ENCODE results near the gene DAB2IP.

DAB2IP gene

GRCh38 chr9:121707477-121708424 lies 56.3 kb downstream of the DAB2IP start:
- DNase-seq: no peak

DNA sequence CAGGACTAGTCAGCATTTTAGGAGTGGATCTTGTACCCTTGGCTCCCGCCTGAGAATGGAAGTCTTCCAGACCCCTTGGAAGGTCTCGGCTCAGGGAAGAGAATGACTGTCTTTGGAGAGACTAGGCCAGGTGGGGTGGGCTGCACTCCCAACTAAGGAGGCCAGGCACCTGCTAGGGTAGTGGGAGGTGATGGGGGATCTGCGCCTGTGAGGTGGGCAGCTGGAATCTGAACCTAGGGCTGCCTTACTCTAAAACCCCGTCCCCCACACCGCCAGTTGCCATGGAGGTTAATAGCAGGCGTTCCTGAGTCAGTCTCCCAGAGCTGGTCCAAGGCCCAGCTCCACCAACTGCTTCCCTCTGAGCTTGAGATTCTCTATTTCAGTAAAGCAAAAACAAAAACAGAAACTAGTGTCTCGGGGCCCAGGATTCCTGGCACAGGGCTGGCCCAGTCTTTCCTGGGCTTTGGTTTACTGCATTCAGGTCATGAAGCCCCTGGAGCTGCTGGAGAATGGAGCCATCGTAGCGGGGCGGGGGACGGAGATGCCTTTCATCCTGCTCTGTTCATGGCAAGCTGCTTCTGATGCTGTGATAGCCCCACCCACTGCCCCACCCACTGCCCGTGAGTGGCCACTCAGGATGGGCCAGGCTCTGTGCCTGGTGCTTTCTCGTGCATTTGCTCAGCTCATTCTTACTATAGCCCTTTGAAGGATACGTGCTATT lies 57.5 kb downstream of the DAB2IP start:
- no peak for DNase-seq

DNA sequence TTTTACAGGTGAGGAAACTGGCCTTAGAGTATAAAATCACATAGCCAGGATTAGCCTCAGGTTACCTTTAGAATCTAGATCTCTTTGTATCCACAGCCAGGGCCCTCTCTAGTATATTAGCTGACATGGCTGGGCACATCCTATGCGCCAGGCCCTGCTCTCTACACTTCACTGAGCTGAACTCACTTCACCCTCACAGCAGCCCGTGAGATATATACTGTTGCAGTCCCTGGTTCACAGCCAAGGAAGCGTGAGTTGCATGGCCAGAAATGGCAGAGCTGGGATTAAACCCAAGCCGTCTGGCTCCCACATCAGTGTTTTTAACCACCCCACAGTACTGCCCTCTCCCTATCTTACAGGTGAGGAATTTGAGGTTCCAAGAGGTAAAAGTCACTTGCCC lies 58.4 kb downstream of the DAB2IP start:
- peak; percentile 29 for DNase-seq

DNA sequence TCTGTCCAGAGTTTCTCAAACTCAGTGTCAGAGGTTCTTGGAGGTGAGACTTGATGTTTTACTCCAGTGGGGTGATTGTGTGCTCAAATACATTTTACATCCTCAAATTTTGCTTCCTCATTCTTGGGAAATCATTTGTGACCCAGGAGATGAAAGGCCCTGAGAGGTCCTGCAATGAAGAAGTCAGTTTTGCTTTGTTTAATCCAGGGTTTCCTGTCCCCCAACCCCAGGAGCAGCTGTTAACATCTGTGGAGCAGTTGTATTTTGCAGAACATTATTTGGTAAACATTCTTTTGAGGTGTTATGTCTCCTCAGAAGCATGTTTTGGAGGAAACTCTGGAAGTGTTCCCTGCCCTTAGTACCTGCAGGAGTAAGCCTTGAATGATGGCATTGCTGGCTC lies 59.8 kb downstream of the DAB2IP start:
- no peak for DNase-seq

DNA sequence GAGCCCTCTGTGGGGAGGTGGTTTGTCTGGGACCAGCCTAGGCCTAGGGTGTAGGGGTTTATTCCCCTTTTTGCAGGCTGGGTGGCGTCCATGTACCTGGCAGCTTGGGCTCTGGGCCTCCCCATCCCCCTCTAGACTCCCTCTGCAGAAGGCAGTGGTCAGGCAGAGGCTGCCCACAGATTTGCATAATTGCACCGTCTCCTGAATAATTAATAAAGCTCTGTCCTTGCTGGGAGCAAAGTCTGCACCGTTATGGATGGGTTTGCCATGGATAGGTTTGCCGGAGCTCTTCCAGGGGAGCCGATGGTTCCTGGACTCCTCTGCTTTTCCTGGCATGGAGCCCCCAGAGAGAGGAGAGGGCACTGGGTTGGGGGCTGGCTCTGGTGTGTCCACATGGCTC lies 60.4 kb downstream of the DAB2IP start:
- DNase-seq: no peak

DNA sequence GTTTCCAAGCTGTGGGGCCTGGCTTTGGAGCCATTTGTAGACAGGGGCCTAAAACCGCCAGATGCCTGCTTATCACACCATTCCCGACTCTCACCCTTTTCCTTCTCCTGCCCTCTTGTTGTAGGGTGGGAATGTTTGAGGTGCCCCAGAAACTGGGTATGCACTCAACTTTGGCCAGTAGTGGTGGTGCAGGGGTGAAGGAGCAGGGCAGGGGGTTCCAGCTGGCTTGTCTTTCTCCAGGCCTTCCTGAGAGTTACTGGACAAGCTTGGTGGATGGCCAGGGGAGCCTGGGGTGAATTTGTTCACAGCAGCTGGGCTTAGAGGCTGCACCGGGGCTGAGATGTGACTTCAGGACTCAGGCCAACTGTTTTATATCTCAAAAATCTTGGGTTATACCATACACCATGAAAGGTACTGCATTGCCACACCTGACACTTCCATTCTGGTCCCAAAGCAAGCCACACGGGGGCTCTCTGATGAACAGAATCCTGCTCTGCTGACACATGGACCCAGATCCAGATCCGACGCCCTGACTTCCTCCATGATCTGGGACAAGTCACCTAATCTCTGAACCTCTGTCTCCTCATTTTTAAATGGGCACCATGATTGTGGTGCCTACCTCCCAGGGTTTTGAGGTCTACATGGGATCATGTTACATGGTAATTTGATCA lies 62.1 kb downstream of the DAB2IP start:
- DNase-seq: no peak

DNA sequence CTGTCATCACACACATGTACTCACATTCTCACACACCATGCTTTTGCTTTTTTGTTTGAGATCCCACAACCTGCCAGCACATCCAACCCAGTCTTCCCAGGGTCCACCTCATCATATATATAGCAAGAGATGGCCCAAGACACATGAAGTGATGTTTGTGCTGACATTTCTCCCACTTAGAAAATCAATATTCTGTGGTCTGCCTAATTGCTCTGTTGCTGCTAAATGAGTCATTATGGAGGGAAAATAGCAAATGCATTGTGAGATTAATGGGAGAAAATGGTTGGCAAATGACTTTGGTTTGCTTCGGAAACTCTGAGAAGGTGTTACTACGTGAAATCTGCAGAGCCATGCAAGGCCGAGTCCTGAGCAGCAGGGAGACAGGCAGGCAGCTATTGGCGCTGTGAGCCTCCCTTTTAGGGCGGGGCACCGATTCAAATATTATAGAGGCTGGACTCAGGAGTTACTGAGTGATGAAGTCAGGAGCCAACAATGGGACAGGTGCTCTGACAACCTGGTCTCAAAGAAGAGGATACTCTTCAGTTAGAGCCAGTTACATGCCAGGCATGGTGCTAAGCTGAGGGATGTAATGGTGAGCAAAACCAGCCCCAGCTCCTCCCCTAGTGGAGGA lies 62.8 kb downstream of the DAB2IP start:
- DNase-seq: no peak

DNA sequence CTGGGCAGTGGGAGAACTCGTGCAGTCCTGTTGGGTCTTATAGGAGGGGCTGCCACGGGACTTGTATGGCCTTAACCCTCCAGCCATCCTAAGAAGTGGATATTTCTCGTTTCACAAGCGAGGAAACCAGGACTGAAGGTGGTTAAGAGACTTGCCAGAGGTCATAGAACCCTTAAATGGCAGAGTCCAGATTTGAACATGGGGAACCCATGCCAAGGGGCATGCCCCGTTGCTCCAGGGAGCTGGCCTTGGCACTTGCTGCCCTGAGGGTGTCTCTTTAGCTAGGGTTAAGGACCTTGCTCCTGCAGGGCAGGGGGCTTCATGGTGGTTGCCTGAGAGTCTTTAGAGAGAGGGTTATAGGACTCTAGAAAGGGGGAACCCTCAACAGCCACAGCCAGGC lies 63.4 kb downstream of the DAB2IP start:
- no peak for DNase-seq

DNA sequence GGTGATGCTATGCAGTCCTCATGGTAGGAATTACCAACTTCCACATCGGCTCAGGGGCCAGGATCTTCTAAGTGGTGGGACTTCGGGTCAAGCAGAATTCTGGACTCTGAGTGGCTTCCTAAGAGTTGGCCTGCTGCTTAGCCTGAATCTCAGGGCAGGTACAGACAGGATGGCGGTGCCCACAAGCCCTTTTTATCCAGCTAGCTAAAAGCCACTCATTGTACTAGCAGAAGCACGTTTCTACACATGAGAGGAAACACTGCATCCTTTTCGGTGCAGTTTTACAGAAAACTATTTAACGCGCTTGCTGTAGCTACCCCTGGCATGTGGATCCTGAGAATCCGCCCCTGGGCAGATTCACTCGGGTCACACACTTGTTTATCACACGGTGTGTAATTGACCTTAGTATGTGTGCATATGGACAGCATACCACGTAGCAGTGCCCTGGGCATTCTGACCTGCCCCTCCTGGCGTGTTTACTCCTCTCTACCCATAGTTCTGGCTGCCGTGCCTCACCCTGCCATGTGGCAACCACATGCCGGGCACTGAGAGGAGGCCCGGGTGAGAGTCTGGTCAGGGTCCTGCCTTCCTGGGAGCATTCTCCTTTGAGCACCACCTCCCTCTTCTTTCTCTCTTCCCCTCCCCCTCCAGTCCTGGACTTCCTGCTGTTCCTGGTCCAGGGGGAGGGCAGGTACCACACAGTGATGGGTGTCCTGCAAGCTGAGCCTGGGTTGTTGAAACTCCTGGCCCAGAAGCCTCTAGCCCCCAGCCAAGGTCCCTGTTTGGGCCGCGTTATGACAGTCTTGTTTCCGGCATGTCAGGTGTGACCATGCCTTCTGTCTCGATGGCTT lies 65.9 kb downstream of the DAB2IP start:
- no peak for DNase-seq

GRCh38 chr9:121718084-121718483 lies 66.7 kb downstream of the DAB2IP start:
- DNase-seq: peak; percentile 74

DNA sequence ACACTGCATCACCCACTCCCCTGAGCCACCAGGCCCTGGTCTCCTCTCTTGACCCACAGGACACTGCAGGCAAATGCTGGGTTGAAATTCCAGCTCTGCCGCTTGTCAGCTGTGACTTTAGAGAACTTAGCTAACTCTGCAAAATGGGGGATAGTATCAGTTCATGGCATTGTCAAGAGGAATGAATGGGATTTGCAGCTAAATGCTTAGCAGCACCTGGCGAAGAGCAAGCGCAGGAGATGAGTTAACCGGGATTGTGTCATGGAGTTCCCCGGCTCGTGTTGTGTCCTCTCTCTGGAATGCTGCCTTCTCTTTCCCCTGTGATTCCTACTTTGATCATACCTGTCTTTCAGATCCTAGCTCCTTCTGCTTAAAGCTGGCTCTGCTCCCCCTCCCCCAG lies 67.1 kb downstream of the DAB2IP start:
- DNase-seq: no peak

- no peak for DNase-seq
Measured at GRCh38 chr9:121720311-121721057, 69.0 kb downstream of the DAB2IP start.

- no peak for DNase-seq
Measured at GRCh38 chr9:121721058-121721350, 69.6 kb downstream of the DAB2IP start.

DNA sequence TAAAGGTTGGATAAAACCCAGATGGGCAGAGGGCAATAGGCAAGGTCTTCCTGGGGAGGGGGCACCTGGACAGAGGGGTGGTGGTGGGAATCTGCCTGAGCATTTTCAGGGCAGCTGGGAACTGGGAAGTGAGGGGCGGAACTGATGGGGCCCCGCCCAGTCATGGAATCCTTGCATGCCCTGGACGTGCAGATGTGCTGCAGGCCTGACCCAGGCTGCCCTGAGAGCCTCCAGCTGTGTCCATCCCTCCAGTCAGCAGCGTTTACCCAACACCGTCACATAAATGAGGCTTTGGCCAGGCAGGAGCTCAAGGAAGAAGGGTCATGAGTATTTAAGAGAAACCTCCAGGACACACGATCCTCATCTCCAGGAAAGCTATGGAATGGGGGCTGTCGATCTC lies 70.3 kb downstream of the DAB2IP start:
- DNase-seq: no peak

- DNase-seq: no peak
Measured at GRCh38 chr9:121725008-121725775, 73.8 kb downstream of the DAB2IP start.

GRCh38 chr9:121727295-121728020 lies 76.0 kb downstream of the DAB2IP start:
- no peak for DNase-seq

DNA sequence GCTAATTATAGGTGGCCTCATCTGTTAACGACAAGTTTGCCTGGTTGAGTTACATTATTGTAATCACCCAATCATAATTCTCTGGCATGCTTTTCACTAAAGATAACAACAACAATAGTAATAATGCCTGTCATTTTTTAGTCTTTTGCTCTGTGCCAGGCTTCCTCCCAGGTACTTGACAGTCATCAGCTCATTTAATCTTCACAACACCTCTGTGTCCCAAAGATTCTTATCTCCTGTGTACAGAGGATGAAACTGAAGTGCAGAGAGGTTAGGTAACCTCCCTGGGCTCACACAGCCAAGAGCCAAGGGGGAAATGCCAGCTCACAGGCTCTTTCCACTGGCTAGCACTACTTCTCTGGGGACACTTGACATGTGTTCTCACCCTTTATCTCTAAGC lies 77.5 kb downstream of the DAB2IP start:
- DNase-seq: no peak

DNA sequence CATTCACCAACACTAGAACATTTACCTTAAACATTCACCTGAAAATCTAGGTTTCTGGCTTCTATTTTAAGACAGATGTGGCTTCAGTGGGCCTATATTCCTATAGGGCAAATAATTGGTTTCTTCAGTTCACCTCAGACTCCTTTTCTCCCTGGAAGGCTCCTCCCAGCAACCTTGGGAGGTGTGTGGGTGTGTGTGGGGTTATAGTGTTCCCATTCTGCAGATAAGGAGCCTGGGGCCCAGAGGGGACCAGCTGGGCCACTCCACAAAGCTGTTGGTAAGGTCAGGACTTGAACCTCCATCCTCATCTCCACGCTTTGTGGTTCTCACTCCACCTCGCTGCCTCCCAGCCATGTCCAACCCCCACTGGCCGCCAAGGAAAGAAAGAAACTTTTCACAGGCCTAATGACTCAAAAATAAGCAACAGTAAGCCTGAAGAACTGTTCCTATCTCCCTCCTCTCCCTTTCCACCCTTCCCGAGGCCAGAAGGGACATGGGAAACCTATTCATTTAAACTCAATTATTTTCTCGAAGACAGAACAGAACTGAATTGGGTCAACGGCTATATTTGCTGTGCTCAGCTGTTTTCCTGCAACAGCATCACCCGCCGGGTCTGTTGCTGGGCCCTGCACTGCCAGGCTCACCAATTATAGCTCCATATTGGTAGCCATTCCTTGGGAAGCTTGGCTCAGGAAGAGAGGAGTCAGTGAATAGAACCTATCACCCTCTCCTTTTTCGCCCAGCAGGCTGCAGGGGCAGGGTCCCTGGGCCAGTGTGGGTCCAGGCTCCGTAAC lies 78.5 kb downstream of the DAB2IP start:
- no peak for DNase-seq

- no peak for DNase-seq
Measured at GRCh38 chr9:121731090-121731489, 79.7 kb downstream of the DAB2IP start.
